Astrocyte (in vitro differentiated cells and primary cell): ENCODE measurements around the gene ELF1. TPM values are rescaled to one million over a fixed set of nuclear protein-coding genes. Genes with fewer than 3 reads are reported as not detected.

Experiments used
- DNase-seq: peaks from one replicate; pipeline ENCODE4 v3.0.0-alpha.2; 2010; ENCODE audit warnings: low read depth
- FAIRE-seq: peaks from 2 replicates; lab custom pipeline; 2011; peaks lifted over from hg19 to GRCh38; lab: Jason Lieb, UNC
- H2AFZ ChIP-seq: 2 replicates; pipeline ENCODE4 v1.6.0; 2012; ENCODE audit warnings: low read depth, low read length, inconsistent platforms
- H3K27ac ChIP-seq: 2 replicates; pipeline ENCODE4 v1.5.1; 2011; ENCODE audit warnings: low read depth, low read length, inconsistent platforms
- H3K27me3 ChIP-seq: 2 replicates; pipeline ENCODE4 v1.6.0; 2011; ENCODE audit warnings: low read length, inconsistent platforms; ENCODE audit not compliant: insufficient read depth
- H3K36me3 ChIP-seq: 2 replicates; pipeline ENCODE4 v1.5.1; 2011; ENCODE audit warnings: low read length, inconsistent platforms; ENCODE audit not compliant: insufficient read depth
- H3K4me1 ChIP-seq: 2 replicates; pipeline ENCODE4 v1.5.1; 2011; ENCODE audit warnings: low read length, inconsistent platforms; ENCODE audit not compliant: insufficient read depth
- H3K4me2 ChIP-seq: 2 replicates; pipeline ENCODE4 v1.6.0; 2012; ENCODE audit warnings: low read length, inconsistent platforms
- H3K4me3 ChIP-seq: 2 replicates; pipeline ENCODE4 v1.5.1; 2011; ENCODE audit warnings: low read depth, mild to moderate bottlenecking, low read length, inconsistent platforms; ENCODE audit not compliant: insufficient read depth
- H3K79me2 ChIP-seq: 2 replicates; pipeline ENCODE4 v1.6.0; 2012; ENCODE audit warnings: mild to moderate bottlenecking, low read length, inconsistent platforms; ENCODE audit not compliant: insufficient read depth
- H3K9ac ChIP-seq: 2 replicates; pipeline ENCODE4 v1.6.0; 2012; ENCODE audit warnings: mild to moderate bottlenecking, low read length, inconsistent platforms
- H3K9me3 ChIP-seq: 2 replicates; pipeline ENCODE4 v1.5.1; 2012; ENCODE audit warnings: low read depth, mild to moderate bottlenecking, low read length, inconsistent platforms; ENCODE audit not compliant: insufficient read depth
- H4K20me1 ChIP-seq: 2 replicates; pipeline ENCODE4 v1.6.0; 2012; ENCODE audit warnings: low read length, inconsistent platforms; ENCODE audit not compliant: insufficient read depth
- H3K27ac Mint-ChIP-seq: one replicate; pipeline ENCODE4 v1.8.0; 2021; ENCODE audit warnings: mild to moderate bottlenecking, mixed read lengths; ENCODE audit not compliant: unreplicated experiment
- H3K27me3 Mint-ChIP-seq: one replicate; pipeline ENCODE4 v1.8.0; 2021; ENCODE audit warnings: low read depth, mixed read lengths; ENCODE audit not compliant: unreplicated experiment
- H3K36me3 Mint-ChIP-seq: one replicate; pipeline ENCODE4 v1.8.0; 2021; ENCODE audit warnings: low read depth, mixed read lengths; ENCODE audit not compliant: unreplicated experiment
- H3K4me1 Mint-ChIP-seq: one replicate; pipeline ENCODE4 v1.8.0; 2021; ENCODE audit warnings: low read depth, mixed read lengths; ENCODE audit not compliant: unreplicated experiment
- H3K4me3 Mint-ChIP-seq: one replicate; pipeline ENCODE4 v1.8.0; 2021; ENCODE audit warnings: mild to moderate bottlenecking, moderate library complexity, mixed read lengths; ENCODE audit not compliant: unreplicated experiment
- H3K9me3 Mint-ChIP-seq: one replicate; pipeline ENCODE4 v1.8.0; 2021; ENCODE audit warnings: mild to moderate bottlenecking, mixed read lengths; ENCODE audit not compliant: unreplicated experiment
- EZH2 ChIP-seq: IDR thresholded peaks from 2 replicates; pipeline ENCODE4 v1.6.1; 2012; ENCODE audit warnings: mild to moderate bottlenecking, low read length, inconsistent platforms; ENCODE audit not compliant: insufficient read depth
- total RNA-seq: library from RNA; stranded (reverse); gene quantifications from 2 replicates; pipeline ENCODE4 v1.2.1, GENCODE V29; 2021
- TF ChIP-seq, protein P1 (sequence below): IDR thresholded peaks from 2 replicates; pipeline ENCODE4 v1.5.1; 2011; ENCODE audit warnings: low read depth, mild to moderate bottlenecking, inconsistent platforms, low read length, moderate library complexity; ENCODE audit not compliant: insufficient read depth

The ELF1 gene
- total RNA-seq, 1 donor from 2014 or later = 75.1 TPM

GRCh38 chr13:40987606-40988280, 31.4 kb downstream of the ELF1 start:
- Histone ChIP-seq H3K4me3 (no peak overlapping the region), H4K20me1 (peaks cover 30% of the 10 kb centered on the region), H3K4me2 (no peak overlapping the region), H2AFZ (no peak overlapping the region), H3K27ac (no peak overlapping the region), H3K9ac (no peak overlapping the region), H3K4me1 (peaks cover 5% of the 10 kb centered on the region), H3K9me3 (no peaks in the 10 kb centered on the region), H3K27me3 (no peaks in the 10 kb centered on the region), H3K79me2 (peaks cover 7% of the 10 kb centered on the region), H3K36me3 (no peaks in the 10 kb centered on the region)
- Mint-ChIP-seq H3K4me3 (no peak overlapping the region), H3K9me3 (no peaks in the 10 kb centered on the region), H3K27ac (peak overlapping the region; percentile 30), H3K27me3 (no peaks in the 10 kb centered on the region), H3K4me1 (peaks cover 22% of the 10 kb centered on the region), H3K36me3 (no peaks in the 10 kb centered on the region)
- no peak for DNase-seq
- FAIRE-seq = no peak
- TF ChIP-seq EZH2 = no peak
- TF ChIP-seq, protein P1, sequence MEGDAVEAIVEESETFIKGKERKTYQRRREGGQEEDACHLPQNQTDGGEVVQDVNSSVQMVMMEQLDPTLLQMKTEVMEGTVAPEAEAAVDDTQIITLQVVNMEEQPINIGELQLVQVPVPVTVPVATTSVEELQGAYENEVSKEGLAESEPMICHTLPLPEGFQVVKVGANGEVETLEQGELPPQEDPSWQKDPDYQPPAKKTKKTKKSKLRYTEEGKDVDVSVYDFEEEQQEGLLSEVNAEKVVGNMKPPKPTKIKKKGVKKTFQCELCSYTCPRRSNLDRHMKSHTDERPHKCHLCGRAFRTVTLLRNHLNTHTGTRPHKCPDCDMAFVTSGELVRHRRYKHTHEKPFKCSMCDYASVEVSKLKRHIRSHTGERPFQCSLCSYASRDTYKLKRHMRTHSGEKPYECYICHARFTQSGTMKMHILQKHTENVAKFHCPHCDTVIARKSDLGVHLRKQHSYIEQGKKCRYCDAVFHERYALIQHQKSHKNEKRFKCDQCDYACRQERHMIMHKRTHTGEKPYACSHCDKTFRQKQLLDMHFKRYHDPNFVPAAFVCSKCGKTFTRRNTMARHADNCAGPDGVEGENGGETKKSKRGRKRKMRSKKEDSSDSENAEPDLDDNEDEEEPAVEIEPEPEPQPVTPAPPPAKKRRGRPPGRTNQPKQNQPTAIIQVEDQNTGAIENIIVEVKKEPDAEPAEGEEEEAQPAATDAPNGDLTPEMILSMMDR = no peak

DNA sequence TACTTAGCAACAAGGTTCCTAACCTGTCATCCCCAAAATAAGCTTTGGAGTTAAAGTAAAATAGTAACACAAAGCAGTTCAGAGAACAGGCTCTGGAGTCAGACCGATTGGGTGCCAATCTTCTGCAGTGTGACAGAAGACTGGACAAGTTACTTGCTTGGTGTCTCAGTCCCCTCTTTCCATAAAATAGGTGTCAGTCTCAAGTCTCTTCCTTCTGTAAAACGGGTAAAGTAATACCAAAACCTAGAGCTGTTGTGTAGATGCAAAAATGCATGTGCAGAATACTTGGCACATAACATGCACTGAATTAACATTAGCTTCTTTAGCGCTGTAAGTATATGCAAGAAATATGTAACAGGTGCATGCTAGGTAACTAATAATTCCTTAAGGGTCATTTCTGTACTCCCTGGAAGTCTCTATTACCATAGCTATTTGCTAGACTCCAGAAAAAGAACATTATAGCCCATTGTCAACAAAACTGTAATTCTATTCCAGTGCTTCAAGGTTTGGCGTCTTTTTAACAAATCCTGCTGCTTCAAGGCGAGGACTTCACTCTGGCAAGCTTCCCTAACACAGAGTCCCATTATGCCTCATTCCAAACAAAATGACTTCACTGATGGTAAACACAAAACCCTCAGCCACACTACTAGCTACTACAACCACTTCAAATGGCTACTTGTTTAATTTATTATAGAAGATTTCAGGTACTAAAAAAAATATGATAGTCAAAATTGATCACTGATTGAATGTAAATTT, 32.8 kb downstream of the ELF1 start:
- no peaks in the 10 kb centered on the region for H3K27me3 Mint-ChIP-seq
- H3K27ac Mint-ChIP-seq = no peak overlapping the region
- H3K9me3 Mint-ChIP-seq = no peaks in the 10 kb centered on the region
- FAIRE-seq = no peak
- peak; percentile 30 for DNase-seq
- Histone ChIP-seq H3K27me3 (no peaks in the 10 kb centered on the region), H2AFZ (no peak overlapping the region), H3K9me3 (no peaks in the 10 kb centered on the region), H3K4me3 (no peak overlapping the region), H3K4me1 (peaks cover 6% of the 10 kb centered on the region), H3K4me2 (no peak overlapping the region), H3K79me2 (peaks cover 10% of the 10 kb centered on the region), H3K27ac (no peak overlapping the region), H3K9ac (no peak overlapping the region), H3K36me3 (no peaks in the 10 kb centered on the region), H4K20me1 (peaks cover 30% of the 10 kb centered on the region)
- no peak overlapping the region for H3K4me3 Mint-ChIP-seq
- H3K36me3 Mint-ChIP-seq = peaks cover 1% of the 10 kb centered on the region
- H3K4me1 Mint-ChIP-seq = peaks cover 29% of the 10 kb centered on the region
- TF ChIP-seq, protein P1 = no peak
- no peak for TF ChIP-seq EZH2
